GM23248 (cell line): ENCODE results near the gene DET1.

Experiments used
- EZH2 ChIP-seq: fragments of 200-600 bp; sonication (generic); IDR thresholded peaks from 2 replicates; pipeline ENCODE4 v1.6.1; 2018; ENCODE audit warnings: antibody characterized with exemption, mild to moderate bottlenecking; ENCODE audit not compliant: insufficient read depth, poor library complexity, severe bottlenecking
- EZH2phosphoT487 ChIP-seq: fragments of 200-600 bp; sonication (generic); IDR thresholded peaks from 2 replicates; pipeline ENCODE4 v1.6.1; 2018; ENCODE audit warnings: antibody characterized with exemption, moderate library complexity, mild to moderate bottlenecking, low read depth; ENCODE audit not compliant: insufficient read depth

DNA sequence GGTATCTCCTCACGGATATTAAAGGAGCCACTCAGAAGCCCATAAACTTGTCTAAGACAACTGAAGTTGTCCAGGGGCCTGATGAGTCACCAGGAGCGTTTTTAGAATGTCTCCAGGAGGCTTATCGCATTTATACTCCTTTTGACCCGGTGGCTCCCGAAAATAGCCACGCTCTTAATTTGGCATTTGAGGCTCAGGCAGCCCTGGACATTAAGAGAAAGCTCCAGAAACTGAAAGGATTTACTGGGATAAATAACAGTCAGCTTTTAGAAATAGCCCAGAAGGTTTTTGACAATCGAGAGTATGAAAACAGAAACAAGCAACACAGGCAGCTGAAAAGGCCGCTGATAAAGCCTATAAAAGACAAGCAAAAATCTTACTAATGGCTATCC lies 4.1 kb downstream of the DET1 start:
- TF ChIP-seq EZH2phosphoT487, result no peak
- no peak for TF ChIP-seq EZH2
